Fibroblast of villous mesenchyme (primary cell): ENCODE results near the gene NKAIN1. TPM values are rescaled to one million over a fixed set of nuclear protein-coding genes. Genes with fewer than 3 reads are reported as not detected.

Experiments
- DNase-seq: peaks from one replicate; pipeline ENCODE4 v3.0.0-alpha.2; 2010; ENCODE audit warnings: low read depth
- H3K4me3 ChIP-seq: 2 replicates; pipeline ENCODE4 v1.5.1; 2011; ENCODE audit warnings: low read depth, mild to moderate bottlenecking, low read length
- CTCF ChIP-seq: IDR thresholded peaks from 2 replicates; pipeline ENCODE4 v1.5.1; 2012; ENCODE audit warnings: low read depth, mild to moderate bottlenecking, low read length; ENCODE audit not compliant: insufficient read depth
- total RNA-seq: library from RNA; depleted of rRNA; stranded (reverse); fragments of >200 nt; gene quantifications from 2 replicates; pipeline ENCODE4 v1.2.3, GENCODE V29; 2012

NKAIN1 gene
- total RNA-seq, 1 donor = not detected

GRCh38 chr1:31215065-31215570, 24.6 kb downstream of the NKAIN1 start:
- H3K4me3 ChIP-seq = no peak overlapping the region
- no peak for TF ChIP-seq CTCF
- peak; percentile 28 for DNase-seq

DNA sequence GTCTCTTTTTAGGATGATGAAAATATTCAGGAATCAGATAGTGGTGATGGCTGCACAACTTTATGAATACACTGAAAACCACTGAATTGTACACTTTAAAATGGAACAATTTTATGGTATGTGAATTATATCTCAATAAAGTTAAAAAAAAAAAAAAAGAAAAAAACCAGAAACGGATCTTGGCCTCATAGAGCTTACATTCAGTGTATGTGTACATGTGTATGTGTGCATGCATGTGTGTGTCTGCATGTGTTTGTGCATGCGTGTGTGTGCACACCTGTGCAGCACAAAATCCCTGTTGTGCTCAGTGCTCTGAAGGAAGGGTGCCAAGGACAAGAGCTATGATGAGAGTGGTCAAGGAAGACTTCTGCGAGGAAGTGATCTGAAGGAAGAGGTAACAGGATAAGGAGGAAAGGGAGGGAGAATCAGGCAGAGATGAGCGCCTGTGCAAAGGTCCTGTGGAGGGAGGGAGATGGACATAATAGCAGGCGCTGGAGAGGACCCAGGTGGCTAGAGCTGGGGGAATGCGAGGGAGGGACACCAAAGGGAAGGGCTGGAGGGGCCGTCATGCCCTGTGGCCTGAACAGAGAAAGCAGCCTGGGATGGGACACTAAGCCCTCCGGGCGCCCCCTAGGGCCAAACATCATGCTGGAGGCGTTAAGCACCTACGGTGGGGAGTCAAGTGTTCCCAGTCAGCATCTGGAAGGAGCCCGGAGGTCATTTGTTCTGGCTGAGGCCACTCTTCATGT, 25.2 kb downstream of the NKAIN1 start:
- peak; percentile 20 for TF ChIP-seq CTCF
- no peak for DNase-seq
- H3K4me3 ChIP-seq = no peak overlapping the region

GRCh38 chr1:31208361-31208945, 31.2 kb downstream of the NKAIN1 start:
- no peak overlapping the region for H3K4me3 ChIP-seq
- TF ChIP-seq CTCF = no peak
- no peak for DNase-seq

DNA sequence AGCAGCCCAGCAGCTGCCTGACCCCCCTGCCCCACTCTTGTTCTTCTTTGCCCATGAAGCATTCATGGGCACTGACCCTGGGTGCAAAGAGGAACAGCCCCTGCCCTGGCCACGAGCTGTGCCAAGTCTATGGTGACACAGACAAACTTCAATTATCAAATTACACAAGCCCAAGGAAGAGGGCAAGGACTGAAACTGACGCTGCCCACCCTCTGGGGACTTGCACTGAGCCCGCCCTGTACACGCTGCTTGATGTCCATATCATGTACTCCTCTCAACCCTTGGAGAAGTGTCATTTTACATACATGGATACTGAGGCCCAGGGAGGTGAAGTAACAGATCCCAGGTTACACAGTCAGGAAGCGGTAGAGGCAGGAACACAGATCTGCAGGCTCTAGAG, 32.1 kb downstream of the NKAIN1 start:
- no peak for DNase-seq
- no peak for TF ChIP-seq CTCF
- H3K4me3 ChIP-seq = no peak overlapping the region

DNA sequence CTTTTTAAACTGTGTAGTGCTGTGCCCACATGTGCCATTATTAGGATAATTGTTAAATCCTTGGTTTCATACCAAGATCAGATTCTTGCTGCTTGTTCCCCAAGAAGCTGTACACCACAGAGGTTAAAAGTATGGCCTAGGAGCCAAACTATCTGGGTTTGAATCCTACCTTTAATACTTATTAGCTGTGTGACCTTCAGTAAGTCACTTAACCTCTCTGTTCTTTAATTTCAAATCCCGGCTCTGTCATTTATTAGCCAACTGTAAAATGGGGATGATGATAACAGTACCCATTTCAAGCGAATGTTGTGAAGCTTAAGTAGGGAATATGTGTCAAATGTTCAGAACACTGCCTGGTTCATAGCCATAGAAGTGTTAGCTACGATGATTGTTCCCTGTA, 32.6 kb downstream of the NKAIN1 start:
- TF ChIP-seq CTCF = no peak
- H3K4me3 ChIP-seq = no peak overlapping the region
- DNase-seq = no peak

DNA sequence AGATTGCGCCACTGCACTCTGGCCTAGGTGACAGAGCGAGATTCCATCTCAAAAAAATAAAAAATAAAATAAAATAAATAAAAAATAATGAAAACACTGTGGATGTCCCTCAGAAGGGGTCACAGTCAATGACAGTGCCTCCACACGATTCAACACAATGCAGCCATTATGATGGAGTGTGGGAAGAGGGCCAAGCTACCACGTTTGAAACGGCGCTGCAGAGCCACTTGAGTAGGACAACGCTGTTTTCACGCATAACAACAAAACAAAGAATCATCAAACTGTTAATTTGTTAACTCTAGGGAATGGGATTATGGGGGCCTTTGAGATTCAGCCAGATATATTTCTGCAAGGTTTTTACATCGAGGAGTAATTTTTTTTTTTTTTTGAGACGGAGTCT, 36.5 kb downstream of the NKAIN1 start:
- no peak for DNase-seq
- H3K4me3 ChIP-seq = no peak overlapping the region
- no peak for TF ChIP-seq CTCF
